OCI-LY3 (cell line): ENCODE data around the gene KCTD16.

Experiments
- H2AFZ ChIP-seq: fragments of 200-600, 300-600 bp; shearing (Covaris generic); 2 replicates; pipeline ENCODE4 v1.6.0; 2014; ENCODE audit warnings: antibody characterized with exemption, low read depth, low read length
- H3K27ac ChIP-seq: fragments of 200-600, 300-600 bp; sonication (generic); 2 replicates; pipeline ENCODE4 v1.5.1; 2014; ENCODE audit warnings: mild to moderate bottlenecking, low read length, moderate library complexity, mixed read lengths
- H3K27me3 ChIP-seq: fragments of 200-600, 300-600 bp; sonication (generic); 2 replicates; pipeline ENCODE4 v1.6.1; 2014; ENCODE audit warnings: low read depth, low read length, mixed read lengths
- H3K36me3 ChIP-seq: fragments of 200-600, 300-600 bp; sonication (generic); replicated peaks from 2 replicates; pipeline ENCODE3; 2014; ENCODE audit warnings: low read depth, low read length, mixed read lengths
- H3K4me1 ChIP-seq: fragments of 300-600, 200-600 bp; sonication (generic); 2 replicates; pipeline ENCODE4 v1.6.1; 2014; ENCODE audit warnings: low read length, mixed read lengths
- H3K4me2 ChIP-seq: fragments of 200-600, 300-600 bp; sonication (generic); 2 replicates; pipeline ENCODE4 v1.6.1; 2014; ENCODE audit warnings: low read length, mixed read lengths
- H3K4me3 ChIP-seq: fragments of 300-600, 200-600 bp; sonication (generic); 2 replicates; pipeline ENCODE4 v1.5.1; 2014; ENCODE audit warnings: antibody characterized with exemption, mild to moderate bottlenecking, low read length, moderate library complexity
- H3K79me2 ChIP-seq: fragments of 300-600, 200-600 bp; shearing (Covaris generic); 2 replicates; pipeline ENCODE4 v1.6.1; 2014; ENCODE audit warnings: mild to moderate bottlenecking, low read length, mixed read lengths
- H3K9ac ChIP-seq: fragments of 300-600, 200-600 bp; shearing (Covaris generic); 2 replicates; pipeline ENCODE4 v1.6.0; 2014; ENCODE audit warnings: mild to moderate bottlenecking, low read length, moderate library complexity
- H3K9me3 ChIP-seq: fragments of 200-600, 300-600 bp; shearing (Covaris generic); 2 replicates; pipeline ENCODE4 v1.6.1; 2014; ENCODE audit warnings: low read length, mixed read lengths; ENCODE audit not compliant: insufficient read depth
- H4K20me1 ChIP-seq: fragments of 200-600, 300-600 bp; sonication (generic); 2 replicates; pipeline ENCODE4 v1.6.1; 2016; ENCODE audit warnings: low read length, mixed read lengths; ENCODE audit not compliant: insufficient read depth
- EZH2phosphoT487 ChIP-seq: fragments of 200-600 bp; shearing (Covaris generic); IDR thresholded peaks from 2 replicates; pipeline ENCODE4 v1.6.1; 2018; ENCODE audit warnings: antibody characterized with exemption, mixed run types, low read depth
- TF ChIP-seq, protein P1 (sequence below): fragments of 200-600, 300-600 bp; sonication (generic); IDR thresholded peaks from 2 replicates; pipeline ENCODE4 v1.5.1; 2014; ENCODE audit warnings: antibody characterized with exemption, low read length, low read depth

Gene KCTD16

GRCh38 chr5:144248015-144248414 is 77.3 kb downstream of the KCTD16 start:
- Histone ChIP-seq H3K79me2 (no peaks in the 10 kb centered on the region), H4K20me1 (no peaks in the 10 kb centered on the region), H3K36me3 (no peaks in the 10 kb centered on the region), H2AFZ (no peak overlapping the region), H3K9me3 (no peaks in the 10 kb centered on the region), H3K27ac (no peak overlapping the region), H3K9ac (no peak overlapping the region), H3K4me2 (no peak overlapping the region), H3K4me1 (no peaks in the 10 kb centered on the region), H3K27me3 (no peaks in the 10 kb centered on the region), H3K4me3 (no peak overlapping the region)
- TF ChIP-seq, protein P1, sequence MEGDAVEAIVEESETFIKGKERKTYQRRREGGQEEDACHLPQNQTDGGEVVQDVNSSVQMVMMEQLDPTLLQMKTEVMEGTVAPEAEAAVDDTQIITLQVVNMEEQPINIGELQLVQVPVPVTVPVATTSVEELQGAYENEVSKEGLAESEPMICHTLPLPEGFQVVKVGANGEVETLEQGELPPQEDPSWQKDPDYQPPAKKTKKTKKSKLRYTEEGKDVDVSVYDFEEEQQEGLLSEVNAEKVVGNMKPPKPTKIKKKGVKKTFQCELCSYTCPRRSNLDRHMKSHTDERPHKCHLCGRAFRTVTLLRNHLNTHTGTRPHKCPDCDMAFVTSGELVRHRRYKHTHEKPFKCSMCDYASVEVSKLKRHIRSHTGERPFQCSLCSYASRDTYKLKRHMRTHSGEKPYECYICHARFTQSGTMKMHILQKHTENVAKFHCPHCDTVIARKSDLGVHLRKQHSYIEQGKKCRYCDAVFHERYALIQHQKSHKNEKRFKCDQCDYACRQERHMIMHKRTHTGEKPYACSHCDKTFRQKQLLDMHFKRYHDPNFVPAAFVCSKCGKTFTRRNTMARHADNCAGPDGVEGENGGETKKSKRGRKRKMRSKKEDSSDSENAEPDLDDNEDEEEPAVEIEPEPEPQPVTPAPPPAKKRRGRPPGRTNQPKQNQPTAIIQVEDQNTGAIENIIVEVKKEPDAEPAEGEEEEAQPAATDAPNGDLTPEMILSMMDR: no peak
- TF ChIP-seq EZH2phosphoT487: no peak

DNA sequence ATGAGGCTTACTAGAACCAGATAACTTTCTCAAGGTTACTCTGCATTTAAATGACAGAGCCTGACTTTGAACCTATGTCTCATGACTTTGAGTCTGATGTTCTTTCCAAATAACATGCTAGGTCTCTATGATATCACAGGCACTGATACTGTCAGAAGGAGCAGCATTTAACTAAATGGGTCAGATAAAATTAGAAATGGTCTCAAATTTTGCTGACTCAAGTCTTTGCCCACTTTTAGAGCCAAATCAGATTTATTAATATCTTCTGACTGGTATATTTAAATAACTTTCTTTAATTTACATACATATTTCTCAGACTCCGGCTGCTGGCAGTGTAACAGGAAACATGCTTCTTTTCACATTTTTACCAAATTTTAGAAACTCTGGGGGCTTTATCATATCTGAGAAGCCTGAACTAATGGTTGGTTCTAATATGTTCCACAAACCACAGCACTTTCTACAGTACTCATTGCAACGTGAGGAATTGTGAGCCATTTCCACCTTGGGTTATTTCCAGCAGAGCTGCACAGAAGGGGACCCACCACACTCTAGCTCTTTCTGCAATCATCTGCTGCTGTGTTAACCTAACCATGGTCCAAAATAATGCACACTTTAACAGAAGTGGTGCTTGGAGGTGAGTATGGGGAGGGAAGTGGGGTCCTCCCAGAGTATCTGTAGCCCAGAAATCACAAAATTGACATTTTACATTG is 79.2 kb downstream of the KCTD16 start:
- no peak overlapping the region for H3K4me3 ChIP-seq
- TF ChIP-seq EZH2phosphoT487: no peak
- TF ChIP-seq, protein P1: no peak
- no peaks in the 10 kb centered on the region for H3K27me3 ChIP-seq
- H3K9ac ChIP-seq: no peak overlapping the region
- H3K27ac ChIP-seq: no peak overlapping the region
- no peaks in the 10 kb centered on the region for H3K9me3 ChIP-seq
- H3K79me2 ChIP-seq: no peaks in the 10 kb centered on the region
- H4K20me1 ChIP-seq: no peaks in the 10 kb centered on the region
- H3K4me2 ChIP-seq: no peak overlapping the region
- H3K4me1 ChIP-seq: no peaks in the 10 kb centered on the region
- no peak overlapping the region for H2AFZ ChIP-seq
- no peaks in the 10 kb centered on the region for H3K36me3 ChIP-seq

- Histone ChIP-seq H3K4me2 (no peak overlapping the region), H3K4me1 (no peaks in the 10 kb centered on the region)
Observed at GRCh38 chr5:144254552-144254951, 83.9 kb downstream of the KCTD16 start.

DNA sequence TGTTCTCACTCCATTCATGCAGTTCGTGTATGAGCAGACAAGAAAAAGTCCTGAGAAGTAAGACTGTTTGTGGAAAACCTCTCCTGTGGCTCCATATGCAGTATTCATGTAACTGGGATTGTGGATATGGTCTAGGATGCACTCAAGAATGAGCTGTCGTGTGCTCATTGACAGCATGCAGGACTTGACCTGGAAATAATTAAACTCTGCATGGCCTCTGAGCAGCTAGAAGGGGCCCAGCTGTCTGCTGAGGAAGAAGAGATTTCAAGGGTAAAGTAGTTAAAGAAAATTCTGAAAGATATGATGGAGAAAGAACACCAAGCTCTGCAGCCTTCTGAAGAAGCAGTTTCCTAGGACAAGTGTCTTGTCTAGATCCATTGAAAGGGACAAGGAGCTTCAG is 89.4 kb downstream of the KCTD16 start:
- Histone ChIP-seq H3K9me3 (no peaks in the 10 kb centered on the region), H3K9ac (no peak overlapping the region), H4K20me1 (no peaks in the 10 kb centered on the region), H2AFZ (no peak overlapping the region), H3K27ac (no peak overlapping the region), H3K4me2 (no peak overlapping the region), H3K4me3 (no peak overlapping the region), H3K79me2 (no peaks in the 10 kb centered on the region), H3K27me3 (no peaks in the 10 kb centered on the region), H3K4me1 (no peaks in the 10 kb centered on the region), H3K36me3 (no peaks in the 10 kb centered on the region)
- TF ChIP-seq, protein P1: no peak
- TF ChIP-seq EZH2phosphoT487: no peak

More at GRCh38 chr5:144254552-144254951, 83.9 kb downstream of the KCTD16 start:
- H3K4me3 ChIP-seq: no peak overlapping the region
- H3K27me3 ChIP-seq: no peaks in the 10 kb centered on the region
- H3K9me3 ChIP-seq: no peaks in the 10 kb centered on the region
- H3K27ac ChIP-seq: no peak overlapping the region
- H2AFZ ChIP-seq: no peak overlapping the region
- H3K79me2 ChIP-seq: no peaks in the 10 kb centered on the region
- no peaks in the 10 kb centered on the region for H3K36me3 ChIP-seq
- no peak for TF ChIP-seq EZH2phosphoT487
- TF ChIP-seq, protein P1: no peak
- H3K9ac ChIP-seq: no peak overlapping the region
- H4K20me1 ChIP-seq: no peaks in the 10 kb centered on the region
